GM12891 (cell line): ENCODE data around the gene DPP10.

ENCODE experiments used
- PAX5 ChIP-seq: IDR thresholded peaks from 2 replicates; pipeline ENCODE4 v1.6.1; 2011; ENCODE audit warnings: low read length, moderate library complexity, mild to moderate bottlenecking; ENCODE audit not compliant: insufficient read depth, severe bottlenecking
- POLR2A ChIP-seq: IDR thresholded peaks from 2 replicates; pipeline ENCODE4 v1.6.1; 2011; ENCODE audit warnings: low read depth, low read length, control low read depth
- POLR2AphosphoS5 ChIP-seq: IDR thresholded peaks from 2 replicates; pipeline ENCODE4 v1.6.1; 2011; ENCODE audit warnings: low read depth, low read length, control low read depth
- POU2F2 ChIP-seq: IDR thresholded peaks from 2 replicates; pipeline ENCODE4 v1.6.1; 2011; ENCODE audit warnings: low read depth, mild to moderate bottlenecking, control low read depth, low read length, moderate library complexity
- SPI1 ChIP-seq: IDR thresholded peaks from 2 replicates; pipeline ENCODE4 v1.6.1; 2011; ENCODE audit warnings: low read depth, low read length, control low read depth
- TAF1 ChIP-seq: IDR thresholded peaks from 2 replicates; pipeline ENCODE4 v1.6.1; 2011; ENCODE audit warnings: low read depth, low read length, control low read depth

- no peak for TF ChIP-seq POLR2A
- TF ChIP-seq POLR2AphosphoS5 = no peak
- no peak for TF ChIP-seq TAF1
- no peak for TF ChIP-seq SPI1
- no peak for TF ChIP-seq PAX5
- no peak for TF ChIP-seq POU2F2
These were observed 1252.2 kb downstream of the DPP10 start for GRCh38 chr2:115694651-115695050.
